ENCODE results near the gene ACOXL. TPM values are rescaled to one million over a fixed set of nuclear protein-coding genes. Genes with fewer than 3 reads are reported as not detected.

Gene ACOXL
- total RNA-seq, 1 donor from 2014 or later = 0.23 TPM

- Histone ChIP-seq H3K27ac (ENCODE audit: low read depth, low read length) (no peak overlapping the region), H3K9me3 (ENCODE audit: insufficient read depth, low read depth, low read length) (no peaks in the 10 kb centered on the region), H3K4me2 (ENCODE audit: low read length) (no peak overlapping the region), H3K27me3 (ENCODE audit: insufficient read depth, low read length) (peaks cover 26% of the 10 kb centered on the region), H3K36me3 (ENCODE audit: insufficient read depth, low read length) (no peaks in the 10 kb centered on the region), H3K4me3 (ENCODE audit: insufficient read depth, low read depth, low read length) (no peak overlapping the region), H3K9ac (ENCODE audit: low read length) (no peak overlapping the region), H2AFZ (ENCODE audit: low read depth, low read length) (no peak overlapping the region), H3K79me2 (ENCODE audit: insufficient read depth, low read length) (no peaks in the 10 kb centered on the region), H3K4me1 (ENCODE audit: insufficient read depth, low read length) (no peaks in the 10 kb centered on the region), H4K20me1 (ENCODE audit: insufficient read depth, low read length) (no peaks in the 10 kb centered on the region)
- FAIRE-seq (no peak), DNase-seq (ENCODE audit: low read depth) (no peak)
- Mint-ChIP-seq H3K36me3 (ENCODE audit: low read depth, unreplicated experiment) (no peaks in the 10 kb centered on the region), H3K27me3 (ENCODE audit: low read depth, unreplicated experiment) (peaks cover 16% of the 10 kb centered on the region), H3K27ac (ENCODE audit: unreplicated experiment) (no peak overlapping the region), H3K4me1 (ENCODE audit: low read depth, unreplicated experiment) (peaks cover 10% of the 10 kb centered on the region), H3K4me3 (ENCODE audit: unreplicated experiment) (no peak overlapping the region), H3K9me3 (ENCODE audit: unreplicated experiment) (peaks cover 4% of the 10 kb centered on the region)
- TF ChIP-seq EZH2 (IDR thresholded peaks at IDR 0.05; ENCODE audit: insufficient read depth, low read length) = no peak
- TF ChIP-seq, protein P1, sequence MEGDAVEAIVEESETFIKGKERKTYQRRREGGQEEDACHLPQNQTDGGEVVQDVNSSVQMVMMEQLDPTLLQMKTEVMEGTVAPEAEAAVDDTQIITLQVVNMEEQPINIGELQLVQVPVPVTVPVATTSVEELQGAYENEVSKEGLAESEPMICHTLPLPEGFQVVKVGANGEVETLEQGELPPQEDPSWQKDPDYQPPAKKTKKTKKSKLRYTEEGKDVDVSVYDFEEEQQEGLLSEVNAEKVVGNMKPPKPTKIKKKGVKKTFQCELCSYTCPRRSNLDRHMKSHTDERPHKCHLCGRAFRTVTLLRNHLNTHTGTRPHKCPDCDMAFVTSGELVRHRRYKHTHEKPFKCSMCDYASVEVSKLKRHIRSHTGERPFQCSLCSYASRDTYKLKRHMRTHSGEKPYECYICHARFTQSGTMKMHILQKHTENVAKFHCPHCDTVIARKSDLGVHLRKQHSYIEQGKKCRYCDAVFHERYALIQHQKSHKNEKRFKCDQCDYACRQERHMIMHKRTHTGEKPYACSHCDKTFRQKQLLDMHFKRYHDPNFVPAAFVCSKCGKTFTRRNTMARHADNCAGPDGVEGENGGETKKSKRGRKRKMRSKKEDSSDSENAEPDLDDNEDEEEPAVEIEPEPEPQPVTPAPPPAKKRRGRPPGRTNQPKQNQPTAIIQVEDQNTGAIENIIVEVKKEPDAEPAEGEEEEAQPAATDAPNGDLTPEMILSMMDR (IDR thresholded peaks at IDR 0.05; ENCODE audit: insufficient read depth, low read depth, low read length) = no peak
Measured at GRCh38 chr2:110848071-110848470, 115.7 kb downstream of the ACOXL start.

GRCh38 chr2:110848519-110849030, 116.2 kb downstream of the ACOXL start:
- Histone ChIP-seq H3K27me3 (ENCODE audit: insufficient read depth, low read length) (peaks cover 23% of the 10 kb centered on the region), H3K4me2 (ENCODE audit: low read length) (no peak overlapping the region), H3K36me3 (ENCODE audit: insufficient read depth, low read length) (no peaks in the 10 kb centered on the region), H3K4me1 (ENCODE audit: insufficient read depth, low read length) (no peaks in the 10 kb centered on the region), H2AFZ (ENCODE audit: low read depth, low read length) (no peak overlapping the region), H3K9ac (ENCODE audit: low read length) (no peak overlapping the region), H3K4me3 (ENCODE audit: insufficient read depth, low read depth, low read length) (no peak overlapping the region), H3K79me2 (ENCODE audit: insufficient read depth, low read length) (no peaks in the 10 kb centered on the region), H3K9me3 (ENCODE audit: insufficient read depth, low read depth, low read length) (no peaks in the 10 kb centered on the region), H3K27ac (ENCODE audit: low read depth, low read length) (no peak overlapping the region), H4K20me1 (ENCODE audit: insufficient read depth, low read length) (no peaks in the 10 kb centered on the region)
- H3K4me1 Mint-ChIP-seq (ENCODE audit: low read depth, unreplicated experiment) = peaks cover 10% of the 10 kb centered on the region
- H3K36me3 Mint-ChIP-seq (ENCODE audit: low read depth, unreplicated experiment) = no peaks in the 10 kb centered on the region
- H3K4me3 Mint-ChIP-seq (ENCODE audit: unreplicated experiment) = no peak overlapping the region
- no peak overlapping the region for H3K27ac Mint-ChIP-seq (ENCODE audit: unreplicated experiment)
- no peak for TF ChIP-seq EZH2 (IDR thresholded peaks at IDR 0.05; ENCODE audit: insufficient read depth, low read length)
- TF ChIP-seq, protein P1 (IDR thresholded peaks at IDR 0.05; ENCODE audit: insufficient read depth, low read depth, low read length) = no peak
- peaks cover 4% of the 10 kb centered on the region for H3K9me3 Mint-ChIP-seq (ENCODE audit: unreplicated experiment)
- no peak for FAIRE-seq
- no peak for DNase-seq (ENCODE audit: low read depth)
- peaks cover 11% of the 10 kb centered on the region for H3K27me3 Mint-ChIP-seq (ENCODE audit: low read depth, unreplicated experiment)

DNA sequence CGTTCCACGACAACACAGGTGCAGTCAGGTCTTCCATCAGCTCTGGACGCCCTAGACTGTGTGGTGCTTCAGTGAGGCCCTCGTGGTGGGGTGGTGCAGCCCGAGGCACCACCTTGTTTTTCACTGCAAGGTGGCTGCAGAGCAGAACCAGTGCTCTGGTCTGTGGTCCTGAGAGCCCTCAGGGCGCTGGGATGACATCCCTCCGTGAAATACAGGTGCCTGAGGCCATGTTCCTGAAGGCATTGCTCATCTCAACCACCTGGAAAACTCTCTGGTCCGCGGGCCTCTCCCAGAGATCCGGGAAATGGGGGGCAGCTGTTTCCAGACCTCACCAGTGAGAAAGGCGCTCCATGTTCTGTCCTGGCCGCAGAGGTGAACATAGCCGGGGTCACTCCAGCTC, 119.2 kb downstream of the ACOXL start:
- Histone ChIP-seq H3K4me3 (ENCODE audit: insufficient read depth, low read depth, low read length) (no peak overlapping the region), H3K27me3 (ENCODE audit: insufficient read depth, low read length) (peaks cover 11% of the 10 kb centered on the region), H3K27ac (ENCODE audit: low read depth, low read length) (no peak overlapping the region), H3K4me2 (ENCODE audit: low read length) (no peak overlapping the region), H3K9me3 (ENCODE audit: insufficient read depth, low read depth, low read length) (no peaks in the 10 kb centered on the region), H2AFZ (ENCODE audit: low read depth, low read length) (no peak overlapping the region), H3K36me3 (ENCODE audit: insufficient read depth, low read length) (no peaks in the 10 kb centered on the region), H3K9ac (ENCODE audit: low read length) (no peak overlapping the region), H3K79me2 (ENCODE audit: insufficient read depth, low read length) (no peaks in the 10 kb centered on the region), H4K20me1 (ENCODE audit: insufficient read depth, low read length) (no peaks in the 10 kb centered on the region), H3K4me1 (ENCODE audit: insufficient read depth, low read length) (no peaks in the 10 kb centered on the region)
- Mint-ChIP-seq H3K4me1 (ENCODE audit: low read depth, unreplicated experiment) (peaks cover 4% of the 10 kb centered on the region), H3K9me3 (ENCODE audit: unreplicated experiment) (no peaks in the 10 kb centered on the region), H3K4me3 (ENCODE audit: unreplicated experiment) (no peak overlapping the region), H3K27ac (ENCODE audit: unreplicated experiment) (no peak overlapping the region), H3K36me3 (ENCODE audit: low read depth, unreplicated experiment) (no peaks in the 10 kb centered on the region), H3K27me3 (ENCODE audit: low read depth, unreplicated experiment) (peaks cover 17% of the 10 kb centered on the region)
- DNase-seq (ENCODE audit: low read depth) (no peak), FAIRE-seq (no peak)
- TF ChIP-seq, protein P1 (IDR thresholded peaks at IDR 0.05; ENCODE audit: insufficient read depth, low read depth, low read length) = no peak
- no peak for TF ChIP-seq EZH2 (IDR thresholded peaks at IDR 0.05; ENCODE audit: insufficient read depth, low read length)

Measured in astrocyte (in vitro differentiated cells and primary cell).